ENCODE data around the gene PTTG1IP.
"Not testable (repeated sequence)": the region's sequence is repeated elsewhere in the genome, so short reads cannot be mapped to it uniquely, and the experiment has no call there.

PTTG1IP gene

GRCh38 chr21:44838951-44839350 lies 34.5 kb downstream of the PTTG1IP start:
- no peak for DNase-seq

GRCh38 chr21:44838039-44838895 lies 35.2 kb downstream of the PTTG1IP start:
- no peak for DNase-seq

- DNase-seq, result no peak
Measured at GRCh38 chr21:44837537-44837936, 36.0 kb downstream of the PTTG1IP start.

GRCh38 chr21:44836666-44837471 lies 36.6 kb downstream of the PTTG1IP start:
- no peak for DNase-seq

- no peak for DNase-seq
Measured at GRCh38 chr21:44836349-44836665, 37.2 kb downstream of the PTTG1IP start.

GRCh38 chr21:44835647-44835973 lies 37.9 kb downstream of the PTTG1IP start:
- DNase-seq, result no peak

GRCh38 chr21:44834951-44835646 lies 38.4 kb downstream of the PTTG1IP start:
- DNase-seq, result no peak

- DNase-seq, result no peak
Measured at GRCh38 chr21:44834231-44834950, 39.1 kb downstream of the PTTG1IP start.

- no peak for DNase-seq
Measured at GRCh38 chr21:44833663-44834062, 39.8 kb downstream of the PTTG1IP start.

GRCh38 chr21:44832516-44833255 lies 40.8 kb downstream of the PTTG1IP start:
- DNase-seq, result not testable (repeated sequence)

- DNase-seq, result no peak
Measured at GRCh38 chr21:44831227-44831860, 42.1 kb downstream of the PTTG1IP start.

GRCh38 chr21:44829507-44830092 lies 43.9 kb downstream of the PTTG1IP start:
- DNase-seq, result no peak

GRCh38 chr21:44828362-44829056 lies 45.0 kb downstream of the PTTG1IP start:
- no peak for DNase-seq

GRCh38 chr21:44823179-44823660 lies 50.3 kb downstream of the PTTG1IP start:
- no peak for DNase-seq

- no peak for DNase-seq
Measured at GRCh38 chr21:44822484-44823178, 50.9 kb downstream of the PTTG1IP start.

- no peak for DNase-seq
Measured at GRCh38 chr21:44820851-44821250, 52.6 kb downstream of the PTTG1IP start.

GRCh38 chr21:44819283-44820243 lies 53.9 kb downstream of the PTTG1IP start:
- no peak for DNase-seq

- no peak for DNase-seq
Measured at GRCh38 chr21:44818640-44819011, 54.9 kb downstream of the PTTG1IP start.

Measured in effector CD8-positive, alpha-beta T cell (primary cell).